ENCODE data around the gene GAS7.

GAS7 gene

DNA sequence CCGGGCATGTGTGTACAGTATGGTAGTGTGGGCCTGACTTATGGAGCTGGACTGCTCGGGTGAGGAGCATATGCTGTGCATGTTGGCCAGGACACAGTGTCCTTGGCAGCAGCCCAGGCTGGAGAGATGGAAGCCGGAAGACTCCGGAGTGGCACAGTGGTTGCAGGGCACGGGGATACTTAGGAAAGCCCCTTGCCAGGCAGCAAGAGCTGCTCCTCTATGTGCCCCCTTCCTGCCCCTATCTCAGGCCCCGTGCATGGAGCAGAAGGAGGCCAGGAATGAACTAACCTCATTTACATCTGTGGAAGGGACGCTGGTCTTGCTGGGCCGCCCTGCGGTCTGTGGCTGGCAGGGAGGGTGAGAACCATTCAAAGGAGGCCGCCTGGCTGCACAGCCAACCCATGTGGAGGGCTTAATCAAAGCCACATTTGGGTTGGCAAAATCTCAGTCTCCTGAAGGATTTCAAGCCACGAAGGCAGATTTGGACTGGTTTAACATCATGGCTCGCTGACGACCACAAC is 261.1 kb downstream of the GAS7 start:
- H3K4me3 ChIP-seq (ENCODE audit: low read length): no peak overlapping the region
- TF ChIP-seq, protein P1, sequence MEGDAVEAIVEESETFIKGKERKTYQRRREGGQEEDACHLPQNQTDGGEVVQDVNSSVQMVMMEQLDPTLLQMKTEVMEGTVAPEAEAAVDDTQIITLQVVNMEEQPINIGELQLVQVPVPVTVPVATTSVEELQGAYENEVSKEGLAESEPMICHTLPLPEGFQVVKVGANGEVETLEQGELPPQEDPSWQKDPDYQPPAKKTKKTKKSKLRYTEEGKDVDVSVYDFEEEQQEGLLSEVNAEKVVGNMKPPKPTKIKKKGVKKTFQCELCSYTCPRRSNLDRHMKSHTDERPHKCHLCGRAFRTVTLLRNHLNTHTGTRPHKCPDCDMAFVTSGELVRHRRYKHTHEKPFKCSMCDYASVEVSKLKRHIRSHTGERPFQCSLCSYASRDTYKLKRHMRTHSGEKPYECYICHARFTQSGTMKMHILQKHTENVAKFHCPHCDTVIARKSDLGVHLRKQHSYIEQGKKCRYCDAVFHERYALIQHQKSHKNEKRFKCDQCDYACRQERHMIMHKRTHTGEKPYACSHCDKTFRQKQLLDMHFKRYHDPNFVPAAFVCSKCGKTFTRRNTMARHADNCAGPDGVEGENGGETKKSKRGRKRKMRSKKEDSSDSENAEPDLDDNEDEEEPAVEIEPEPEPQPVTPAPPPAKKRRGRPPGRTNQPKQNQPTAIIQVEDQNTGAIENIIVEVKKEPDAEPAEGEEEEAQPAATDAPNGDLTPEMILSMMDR (IDR thresholded peaks at IDR 0.05; ENCODE audit: insufficient read depth, low read depth, low read length, missing control alignments): no peak
- DNase-seq (ENCODE audit: low read depth): no peak

DNA sequence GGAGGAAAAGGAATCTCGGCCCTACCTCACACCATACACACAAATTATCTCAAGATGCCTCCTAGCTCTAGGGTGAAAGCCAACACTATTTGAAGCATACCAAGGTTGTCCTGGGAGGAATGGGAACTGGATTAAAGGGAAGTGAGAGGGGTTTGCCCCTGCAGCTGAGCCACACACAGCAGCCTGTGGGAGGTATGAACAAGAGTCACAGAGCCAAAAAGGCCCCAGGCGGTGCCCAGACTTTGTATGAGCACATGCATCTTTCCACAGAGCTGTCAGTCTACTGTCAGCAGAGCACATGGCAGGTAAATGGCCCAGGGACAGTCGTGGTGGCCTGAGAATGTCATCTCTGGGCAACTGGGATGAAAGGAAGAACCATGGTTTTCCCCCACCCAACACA is 262.3 kb downstream of the GAS7 start:
- TF ChIP-seq, protein P1 (IDR thresholded peaks at IDR 0.05; ENCODE audit: insufficient read depth, low read depth, low read length, missing control alignments): no peak
- DNase-seq (ENCODE audit: low read depth): no peak
- no peak overlapping the region for H3K4me3 ChIP-seq (ENCODE audit: low read length)

DNA sequence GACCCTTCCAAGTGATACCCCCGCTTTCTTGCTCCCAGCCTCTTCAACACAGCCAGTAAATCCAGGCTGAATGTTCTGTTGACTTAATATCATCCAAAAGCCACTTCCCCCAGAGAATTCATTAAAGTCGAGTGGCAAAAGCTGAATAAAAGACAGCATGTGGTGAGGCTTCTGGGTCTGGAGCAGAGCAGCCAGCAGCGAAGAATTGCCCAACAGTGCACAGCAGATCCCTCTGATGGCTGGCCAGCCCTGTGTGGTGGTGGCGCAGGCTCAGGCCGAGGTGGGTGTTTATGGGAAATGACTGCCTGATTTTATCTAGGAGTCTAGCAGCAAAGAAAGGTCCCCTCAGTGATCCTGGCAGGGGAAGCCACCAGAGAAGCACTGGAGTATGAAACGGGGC is 263.0 kb downstream of the GAS7 start:
- H3K4me3 ChIP-seq (ENCODE audit: low read length): no peak overlapping the region
- DNase-seq (ENCODE audit: low read depth): no peak
- TF ChIP-seq, protein P1 (IDR thresholded peaks at IDR 0.05; ENCODE audit: insufficient read depth, low read depth, low read length, missing control alignments): no peak

GRCh38 chr17:9934331-9934730 is 264.1 kb downstream of the GAS7 start:
- no peak for DNase-seq (ENCODE audit: low read depth)
- TF ChIP-seq, protein P1 (IDR thresholded peaks at IDR 0.05; ENCODE audit: insufficient read depth, low read depth, low read length, missing control alignments): no peak
- H3K4me3 ChIP-seq (ENCODE audit: low read length): no peak overlapping the region

- DNase-seq (ENCODE audit: low read depth): no peak
- no peak overlapping the region for H3K4me3 ChIP-seq (ENCODE audit: low read length)
- TF ChIP-seq, protein P1 (IDR thresholded peaks at IDR 0.05; ENCODE audit: insufficient read depth, low read depth, low read length, missing control alignments): no peak
Measured at GRCh38 chr17:9932491-9932890, 265.9 kb downstream of the GAS7 start.

DNA sequence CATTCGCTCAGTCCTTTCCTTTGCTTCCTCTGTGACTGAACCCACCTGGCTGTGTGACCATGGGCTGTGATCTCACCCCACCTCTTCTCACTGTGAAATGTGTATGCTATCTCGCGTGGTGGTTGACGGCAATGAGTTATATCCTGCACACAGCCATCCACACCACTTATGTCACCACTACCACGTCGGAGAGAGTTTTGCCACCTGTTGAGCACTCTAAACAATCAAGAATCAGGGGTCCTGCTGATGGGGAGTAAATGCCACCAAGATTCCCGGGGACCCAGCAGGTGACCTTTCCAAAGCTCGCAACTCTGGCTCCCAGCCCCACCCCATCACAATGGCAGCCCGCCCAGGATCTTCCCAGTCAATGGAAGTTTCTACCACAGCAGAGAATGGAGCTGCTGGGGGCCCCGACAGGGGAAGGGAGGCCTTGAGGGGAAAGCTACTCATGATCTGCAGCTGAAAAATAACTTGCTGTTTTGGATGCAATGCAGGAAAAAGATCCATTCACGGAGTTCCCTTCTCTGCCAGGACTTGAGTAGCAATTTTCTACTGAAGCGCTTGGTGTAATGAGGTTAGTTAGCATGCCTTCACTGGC is 267.2 kb downstream of the GAS7 start:
- no peak for DNase-seq (ENCODE audit: low read depth)
- TF ChIP-seq, protein P1 (IDR thresholded peaks at IDR 0.05; ENCODE audit: insufficient read depth, low read depth, low read length, missing control alignments): no peak
- no peak overlapping the region for H3K4me3 ChIP-seq (ENCODE audit: low read length)

- TF ChIP-seq, protein P1 (IDR thresholded peaks at IDR 0.05; ENCODE audit: insufficient read depth, low read depth, low read length, missing control alignments): no peak
- no peak for DNase-seq (ENCODE audit: low read depth)
- H3K4me3 ChIP-seq (ENCODE audit: low read length): no peak overlapping the region
Measured at GRCh38 chr17:9929871-9930270, 268.5 kb downstream of the GAS7 start.
